ENCODE measurements around the gene ATG4D.

GRCh38 chr19:10553087-10553667, 9.5 kb downstream of the ATG4D start:
- no peak for TF ChIP-seq ELF1 (IDR thresholded peaks at IDR 0.05)
- TF ChIP-seq EZH2phosphoT487 (IDR thresholded peaks at IDR 0.05; ENCODE audit: borderline replicate concordance, low read depth), result no peak
- TF ChIP-seq GABPA (IDR thresholded peaks at IDR 0.05; ENCODE audit: low read depth), result no peak
- no peak for TF ChIP-seq EP300 (IDR thresholded peaks at IDR 0.05; ENCODE audit: borderline replicate concordance in 1 of 2, low read depth in 1 of 2, low read length in 1 of 2)
- TF ChIP-seq CTCF (IDR thresholded peaks at IDR 0.05), result no peak
- TF ChIP-seq POLR2AphosphoS5 (IDR thresholded peaks at IDR 0.05; ENCODE audit: low read depth, low read length), result no peak
- TF ChIP-seq YY1 (IDR thresholded peaks at IDR 0.05; ENCODE audit: low read depth), result no peak
- no peak for TF ChIP-seq SMC3 (IDR thresholded peaks at IDR 0.05; ENCODE audit: low read depth, low read length)
- TF ChIP-seq, protein P1, sequence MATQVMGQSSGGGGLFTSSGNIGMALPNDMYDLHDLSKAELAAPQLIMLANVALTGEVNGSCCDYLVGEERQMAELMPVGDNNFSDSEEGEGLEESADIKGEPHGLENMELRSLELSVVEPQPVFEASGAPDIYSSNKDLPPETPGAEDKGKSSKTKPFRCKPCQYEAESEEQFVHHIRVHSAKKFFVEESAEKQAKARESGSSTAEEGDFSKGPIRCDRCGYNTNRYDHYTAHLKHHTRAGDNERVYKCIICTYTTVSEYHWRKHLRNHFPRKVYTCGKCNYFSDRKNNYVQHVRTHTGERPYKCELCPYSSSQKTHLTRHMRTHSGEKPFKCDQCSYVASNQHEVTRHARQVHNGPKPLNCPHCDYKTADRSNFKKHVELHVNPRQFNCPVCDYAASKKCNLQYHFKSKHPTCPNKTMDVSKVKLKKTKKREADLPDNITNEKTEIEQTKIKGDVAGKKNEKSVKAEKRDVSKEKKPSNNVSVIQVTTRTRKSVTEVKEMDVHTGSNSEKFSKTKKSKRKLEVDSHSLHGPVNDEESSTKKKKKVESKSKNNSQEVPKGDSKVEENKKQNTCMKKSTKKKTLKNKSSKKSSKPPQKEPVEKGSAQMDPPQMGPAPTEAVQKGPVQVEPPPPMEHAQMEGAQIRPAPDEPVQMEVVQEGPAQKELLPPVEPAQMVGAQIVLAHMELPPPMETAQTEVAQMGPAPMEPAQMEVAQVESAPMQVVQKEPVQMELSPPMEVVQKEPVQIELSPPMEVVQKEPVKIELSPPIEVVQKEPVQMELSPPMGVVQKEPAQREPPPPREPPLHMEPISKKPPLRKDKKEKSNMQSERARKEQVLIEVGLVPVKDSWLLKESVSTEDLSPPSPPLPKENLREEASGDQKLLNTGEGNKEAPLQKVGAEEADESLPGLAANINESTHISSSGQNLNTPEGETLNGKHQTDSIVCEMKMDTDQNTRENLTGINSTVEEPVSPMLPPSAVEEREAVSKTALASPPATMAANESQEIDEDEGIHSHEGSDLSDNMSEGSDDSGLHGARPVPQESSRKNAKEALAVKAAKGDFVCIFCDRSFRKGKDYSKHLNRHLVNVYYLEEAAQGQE (IDR thresholded peaks at IDR 0.05; ENCODE audit: low read depth, low read length), result no peak
- no peak for TF ChIP-seq JUND (IDR thresholded peaks at IDR 0.05)
- no peak for TF ChIP-seq TEAD4 (IDR thresholded peaks at IDR 0.05; ENCODE audit: borderline replicate concordance, insufficient read depth)
- TF ChIP-seq, protein P2, sequence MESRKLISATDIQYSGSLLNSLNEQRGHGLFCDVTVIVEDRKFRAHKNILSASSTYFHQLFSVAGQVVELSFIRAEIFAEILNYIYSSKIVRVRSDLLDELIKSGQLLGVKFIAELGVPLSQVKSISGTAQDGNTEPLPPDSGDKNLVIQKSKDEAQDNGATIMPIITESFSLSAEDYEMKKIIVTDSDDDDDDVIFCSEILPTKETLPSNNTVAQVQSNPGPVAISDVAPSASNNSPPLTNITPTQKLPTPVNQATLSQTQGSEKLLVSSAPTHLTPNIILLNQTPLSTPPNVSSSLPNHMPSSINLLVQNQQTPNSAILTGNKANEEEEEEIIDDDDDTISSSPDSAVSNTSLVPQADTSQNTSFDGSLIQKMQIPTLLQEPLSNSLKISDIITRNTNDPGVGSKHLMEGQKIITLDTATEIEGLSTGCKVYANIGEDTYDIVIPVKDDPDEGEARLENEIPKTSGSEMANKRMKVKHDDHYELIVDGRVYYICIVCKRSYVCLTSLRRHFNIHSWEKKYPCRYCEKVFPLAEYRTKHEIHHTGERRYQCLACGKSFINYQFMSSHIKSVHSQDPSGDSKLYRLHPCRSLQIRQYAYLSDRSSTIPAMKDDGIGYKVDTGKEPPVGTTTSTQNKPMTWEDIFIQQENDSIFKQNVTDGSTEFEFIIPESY (IDR thresholded peaks at IDR 0.05; ENCODE audit: borderline replicate concordance, low read depth), result no peak

Measured in SK-N-SH (cell line).